SJSA1 (cell line): ENCODE data around the gene AGAP2. TPM values are rescaled to one million over a fixed set of nuclear protein-coding genes. Genes with fewer than 3 reads are reported as not detected.
"Not testable (repeated sequence)": the region's sequence is repeated elsewhere in the genome, so short reads cannot be mapped to it uniquely, and the experiment has no call there.

Source experiments
- DNase-seq, 2 experiments: peaks; one replicate each; pipeline ENCODE4 v3.0.0-alpha.2; 2015 to 2020; ENCODE audit warnings: low spot score in 2 of 2, low read depth in 1 of 2
- H3K27ac ChIP-seq: fragments of 250-450 bp; sonication (Bioruptor Pico); 2 replicates; pipeline ENCODE4 v1.5.1; 2020; ENCODE audit warnings: mild to moderate bottlenecking, moderate library complexity
- H3K27me3 ChIP-seq: fragments of 250-450 bp; sonication (Bioruptor Pico); replicated peaks from 2 replicates; pipeline ENCODE4 v1.5.1; 2020; ENCODE audit warnings: mild to moderate bottlenecking, moderate library complexity
- H3K36me3 ChIP-seq: fragments of 250-450 bp; sonication (Bioruptor Pico); 2 replicates; pipeline ENCODE4 v1.5.1; 2020; ENCODE audit warnings: mild to moderate bottlenecking
- H3K4me1 ChIP-seq: fragments of 250-450 bp; sonication (Bioruptor Pico); replicated peaks from 2 replicates; pipeline ENCODE4 v1.6.1; 2021; ENCODE audit warnings: mild to moderate bottlenecking
- H3K4me3 ChIP-seq: fragments of 250-450 bp; sonication (Bioruptor Pico); 2 replicates; pipeline ENCODE4 v1.5.1; 2020; ENCODE audit warnings: mild to moderate bottlenecking
- H3K9me3 ChIP-seq: fragments of 250-450 bp; sonication (Bioruptor Pico); replicated peaks from 2 replicates; pipeline ENCODE4 v1.5.1; 2020; ENCODE audit warnings: mild to moderate bottlenecking
- total RNA-seq: library from RNA; depleted of rRNA; stranded (reverse); fragments of >200 nt; shearing (Covaris generic); gene quantifications from 2 replicates; pipeline ENCODE4 v1.2.3, GENCODE V29; 2014

Gene AGAP2
- total RNA-seq, 1 experiment from 2014 or later, result 0.89 TPM

GRCh38 chr12:57715786-57716185 is 22.8 kb downstream of the AGAP2 start:
- Histone ChIP-seq H3K9me3 (no peaks in the 10 kb centered on the region), H3K4me1 (no peaks in the 10 kb centered on the region), H3K36me3 (peaks cover 85% of the 10 kb centered on the region), H3K27me3 (no peaks in the 10 kb centered on the region), H3K4me3 (no peak overlapping the region), H3K27ac (no peak overlapping the region)
- peak in 1 of 2 experiments; percentile 93 for DNase-seq

- not testable (repeated sequence) for H3K27me3 ChIP-seq, H3K4me3 ChIP-seq, H3K4me1 ChIP-seq, H3K27ac ChIP-seq, H3K9me3 ChIP-seq
- peaks cover 79% of the 10 kb centered on the region for H3K36me3 ChIP-seq
- peak in 1 of 2 experiments; percentile 74 for DNase-seq
Observed at GRCh38 chr12:57715036-57715748, 23.4 kb downstream of the AGAP2 start.

- H3K27me3 ChIP-seq, result no peaks in the 10 kb centered on the region
- H3K27ac ChIP-seq, result no peak overlapping the region
- DNase-seq, result peak in 1 of 2 experiments; percentile 89
- no peaks in the 10 kb centered on the region for H3K9me3 ChIP-seq
- no peak overlapping the region for H3K4me3 ChIP-seq
- no peaks in the 10 kb centered on the region for H3K4me1 ChIP-seq
- H3K36me3 ChIP-seq, result peaks cover 63% of the 10 kb centered on the region
Observed at GRCh38 chr12:57713209-57713608, 25.3 kb downstream of the AGAP2 start.

GRCh38 chr12:57712701-57713100 is 25.8 kb downstream of the AGAP2 start:
- Histone ChIP-seq H3K4me3 (no peak overlapping the region), H3K36me3 (peaks cover 57% of the 10 kb centered on the region), H3K4me1 (no peaks in the 10 kb centered on the region), H3K27me3 (no peaks in the 10 kb centered on the region), H3K27ac (no peak overlapping the region), H3K9me3 (no peaks in the 10 kb centered on the region)
- DNase-seq, result peak in 1 of 2 experiments; percentile 82

GRCh38 chr12:57708296-57708695 is 30.2 kb downstream of the AGAP2 start:
- no peaks in the 10 kb centered on the region for H3K4me1 ChIP-seq
- no peak overlapping the region for H3K4me3 ChIP-seq
- no peaks in the 10 kb centered on the region for H3K27me3 ChIP-seq
- no peak overlapping the region for H3K27ac ChIP-seq
- peak in 1 of 2 experiments; percentile 79 for DNase-seq
- H3K36me3 ChIP-seq, result peaks cover 60% of the 10 kb centered on the region
- H3K9me3 ChIP-seq, result peaks cover 8% of the 10 kb centered on the region

GRCh38 chr12:57707250-57707649 is 31.3 kb downstream of the AGAP2 start:
- DNase-seq, result peak; percentile 65 to 81
- no peaks in the 10 kb centered on the region for H3K27me3 ChIP-seq
- H3K27ac ChIP-seq, result no peak overlapping the region
- no peak overlapping the region for H3K4me3 ChIP-seq
- peaks cover 10% of the 10 kb centered on the region for H3K9me3 ChIP-seq
- peaks cover 61% of the 10 kb centered on the region for H3K36me3 ChIP-seq
- H3K4me1 ChIP-seq, result no peaks in the 10 kb centered on the region

- H3K4me1 ChIP-seq, result no peaks in the 10 kb centered on the region
- H3K36me3 ChIP-seq, result peaks cover 91% of the 10 kb centered on the region
- H3K4me3 ChIP-seq, result no peak overlapping the region
- peak in 1 of 2 experiments; percentile 85 for DNase-seq
- H3K27ac ChIP-seq, result no peak overlapping the region
- H3K9me3 ChIP-seq, result peaks cover 10% of the 10 kb centered on the region
- H3K27me3 ChIP-seq, result no peaks in the 10 kb centered on the region
Observed at GRCh38 chr12:57700317-57700716, 38.2 kb downstream of the AGAP2 start.

- Histone ChIP-seq H3K4me1 (peaks cover 8% of the 10 kb centered on the region), H3K9me3 (peaks cover 4% of the 10 kb centered on the region), H3K27ac (no peak overlapping the region), H3K4me3 (no peak overlapping the region), H3K27me3 (no peaks in the 10 kb centered on the region), H3K36me3 (peaks cover 81% of the 10 kb centered on the region)
- DNase-seq, result peak in 1 of 2 experiments; percentile 84
Observed at GRCh38 chr12:57698414-57698813, 40.1 kb downstream of the AGAP2 start.

GRCh38 chr12:57697076-57697475 is 41.5 kb downstream of the AGAP2 start:
- H3K27me3 ChIP-seq, result no peaks in the 10 kb centered on the region
- H3K4me3 ChIP-seq, result no peak overlapping the region
- peaks cover 68% of the 10 kb centered on the region for H3K36me3 ChIP-seq
- H3K27ac ChIP-seq, result no peak overlapping the region
- H3K4me1 ChIP-seq, result peaks cover 11% of the 10 kb centered on the region
- peak in 1 of 2 experiments; percentile 83 for DNase-seq
- H3K9me3 ChIP-seq, result no peaks in the 10 kb centered on the region

GRCh38 chr12:57695770-57696432 is 42.6 kb downstream of the AGAP2 start:
- DNase-seq, result peak; percentile 61 to 93
- Histone ChIP-seq H3K36me3 (peaks cover 59% of the 10 kb centered on the region), H3K4me3 (no peak overlapping the region), H3K4me1 (peaks cover 11% of the 10 kb centered on the region), H3K27me3 (no peaks in the 10 kb centered on the region), H3K27ac (no peak overlapping the region), H3K9me3 (peaks cover 3% of the 10 kb centered on the region)

GRCh38 chr12:57694459-57695019 is 44.0 kb downstream of the AGAP2 start:
- H3K27ac ChIP-seq, result peak overlapping the region; percentile 8

GRCh38 chr12:57693659-57694458 is 44.7 kb downstream of the AGAP2 start, which contains the start of gene OS9:
OS9 (plus strand) TSS chr12:57694132; CDS start chr12:57694162, 30 bp downstream.
- Histone ChIP-seq H3K36me3 (peaks cover 41% of the 10 kb centered on the region), H3K27me3 (peaks cover 15% of the 10 kb centered on the region), H3K9me3 (peaks cover 3% of the 10 kb centered on the region), H3K27ac (peak within 1 kb of the TSS; percentile 8), H3K4me1 (peaks cover 11% of the 10 kb centered on the region), H3K4me3 (peak within 1 kb of the TSS; percentile 54)
- no peak for DNase-seq

More at GRCh38 chr12:57694459-57695019, 44.0 kb downstream of the AGAP2 start:
- H3K4me1 ChIP-seq, result peaks cover 11% of the 10 kb centered on the region
- peaks cover 11% of the 10 kb centered on the region for H3K27me3 ChIP-seq
- H3K36me3 ChIP-seq, result peaks cover 48% of the 10 kb centered on the region
- peak in 1 of 2 experiments; percentile 97 for DNase-seq
- peak overlapping the region; percentile 54 for H3K4me3 ChIP-seq
- peaks cover 3% of the 10 kb centered on the region for H3K9me3 ChIP-seq

- DNase-seq, result no peak
- Histone ChIP-seq H3K4me1 (peaks cover 11% of the 10 kb centered on the region), H3K27ac (no peak overlapping the region), H3K36me3 (peaks cover 35% of the 10 kb centered on the region), H3K4me3 (peak overlapping the region; percentile 0; the same call in 1 of the 2 replicates), H3K27me3 (peaks cover 21% of the 10 kb centered on the region), H3K9me3 (peaks cover 3% of the 10 kb centered on the region)
Observed at GRCh38 chr12:57693317-57693658, 45.3 kb downstream of the AGAP2 start.
